H1 (cell line): ENCODE measurements around the gene ALG6. TPM values are rescaled to one million over a fixed set of nuclear protein-coding genes. Genes with fewer than 3 reads are reported as not detected.

Experiments used
- ASH2L ChIP-seq: fragments of 200-600, 300-600 bp; sonication (generic); IDR thresholded peaks from one replicate; pipeline ENCODE4 v1.7.1; 2017; ENCODE audit warnings: low read length
- ATF3 ChIP-seq: IDR thresholded peaks from 2 replicates; pipeline ENCODE4 v1.6.1; 2011; ENCODE audit warnings: low read depth, mild to moderate bottlenecking, low read length; ENCODE audit not compliant: insufficient read depth
- BRCA1 ChIP-seq: IDR thresholded peaks from 2 replicates; pipeline ENCODE4 v1.6.1; 2012; ENCODE audit warnings: low read depth, low read length, improper control_type of control experiment
- CREB1 ChIP-seq: IDR thresholded peaks from 2 replicates; pipeline ENCODE4 v1.6.1; 2012; ENCODE audit warnings: inconsistent platforms
- GTF2F1 ChIP-seq: IDR thresholded peaks from 2 replicates; pipeline ENCODE4 v1.6.1; 2012; ENCODE audit warnings: low read depth, low read length, improper control_type of control experiment, borderline replicate concordance
- HDAC2 ChIP-seq, 2 experiments: fragments of 300-600 bp in 1 of 2; sonication (generic) in 1 of 2; IDR thresholded peaks; 2 replicates each; pipeline ENCODE4 v1.6.1; 2011 to 2012; ENCODE audit warnings: low read depth in 2 of 2, low read length in 2 of 2, mild to moderate bottlenecking in 2 of 2, moderate library complexity in 2 of 2, borderline replicate concordance in 1 of 2, inconsistent platforms in 1 of 2
- KDM5A ChIP-seq: fragments of 200-600 bp; IDR thresholded peaks from 2 replicates; pipeline ENCODE4 v1.7.1; 2012; ENCODE audit warnings: mild to moderate bottlenecking, low read length, inconsistent platforms, mixed read lengths
- NANOG ChIP-seq: IDR thresholded peaks from 2 replicates; pipeline ENCODE4 v1.6.1; 2011; ENCODE audit warnings: low read length, low read depth, mild to moderate bottlenecking, inconsistent platforms; ENCODE audit not compliant: insufficient read depth, poor library complexity, severe bottlenecking
- POLR2A ChIP-seq, 2 experiments: IDR thresholded peaks; 1 replicate in 1 of 2; 2 replicates in 1 of 2; pipeline ENCODE4 v1.6.1; 2011; ENCODE audit warnings: low read depth in 2 of 2, low read length in 2 of 2, mild to moderate bottlenecking in 2 of 2; ENCODE audit errors: control extremely low read depth in 1 of 2
- POLR2AphosphoS5 ChIP-seq: IDR thresholded peaks from 2 replicates; pipeline ENCODE4 v1.6.1; 2011; ENCODE audit warnings: low read depth, low read length
- POU5F1 ChIP-seq: IDR thresholded peaks from 2 replicates; pipeline ENCODE4 v1.6.1; 2011; ENCODE audit warnings: low read depth, mild to moderate bottlenecking, low read length, moderate library complexity
- RAD21 ChIP-seq, 2 experiments: IDR thresholded peaks in 1 of 2; conservative IDR thresholded peaks in 1 of 2; 2 replicates each; pipeline ENCODE4 v1.6.1; 2011; ENCODE audit warnings: low read depth in 2 of 2, low read length in 2 of 2, improper control_type of control experiment in 1 of 2, inconsistent platforms in 1 of 2, mild to moderate bottlenecking in 1 of 2, moderate library complexity in 1 of 2
- SIN3A ChIP-seq, 2 experiments: IDR thresholded peaks in 1 of 2; conservative IDR thresholded peaks in 1 of 2; 2 replicates each; pipeline ENCODE4 v1.6.1; 2011 to 2012; ENCODE audit warnings: low read length in 2 of 2, improper control_type of control experiment in 1 of 2, low read depth in 1 of 2, mild to moderate bottlenecking in 1 of 2
- SP1 ChIP-seq: IDR thresholded peaks from 2 replicates; pipeline ENCODE4 v1.6.1; 2011; ENCODE audit warnings: low read depth, low read length
- SUZ12 ChIP-seq: fragments of 200-600 bp; sonication (generic); IDR thresholded peaks from 2 replicates; pipeline ENCODE4 v1.6.1; 2012; ENCODE audit warnings: mild to moderate bottlenecking, inconsistent platforms, low read length, moderate library complexity, mixed read lengths
- TAF1 ChIP-seq: IDR thresholded peaks from 2 replicates; pipeline ENCODE4 v1.6.1; 2011; ENCODE audit warnings: mild to moderate bottlenecking, low read depth, low read length
- TAF7 ChIP-seq: optimal IDR thresholded peaks from 2 replicates; pipeline ENCODE3; 2011; ENCODE audit warnings: low read depth, mild to moderate bottlenecking, inconsistent platforms, low read length, moderate library complexity, borderline replicate concordance
- TBP ChIP-seq: IDR thresholded peaks from 2 replicates; pipeline ENCODE4 v1.6.1; 2011; ENCODE audit warnings: low read depth, low read length, improper control_type of control experiment
- YY1 ChIP-seq: IDR thresholded peaks from 2 replicates; pipeline ENCODE4 v1.6.1; 2011; ENCODE audit warnings: low read depth, mild to moderate bottlenecking, low read length
- polyA plus RNA-seq, 7 experiments: library from polyadenylated mRNA; depleted of rRNA in 3 of 7; stranded (reverse) in 5 of 7; unstranded in 2 of 7; fragments of >200 nt in 5 of 7; fragments of 200-250 nt in 2 of 7; gene quantifications; 1 replicate in 5 of 7; 2 replicates in 1 of 7; 4 replicates in 1 of 7; pipeline versions ENCODE4 v1.2.1 to v1.2.3, GENCODE V29; 2011 to 2013; ENCODE audit warnings: missing spikeins in 2 of 7, mixed read lengths in 2 of 7
- total RNA-seq: library from RNA; stranded (reverse); fragmentation: NEBNext Ultra II Directional; extraction: Animal tissue kit (Norgen Biotek cat#: 25700); gene quantifications from 2 replicates; pipeline ENCODE4 v1.2.1, GENCODE V29; 2021
- TF ChIP-seq, protein P1 (sequence below): IDR thresholded peaks from 2 replicates; pipeline ENCODE4 v1.6.1; 2012; ENCODE audit warnings: inconsistent platforms
- TF ChIP-seq, protein P2 (sequence below): IDR thresholded peaks from 2 replicates; pipeline ENCODE4 v1.6.1; 2012; ENCODE audit warnings: inconsistent platforms

Gene ALG6
- total and polyA plus RNA-seq, 2 of the 8 experiments (the other 6 are each of a cell fraction or from before 2014, with no cell fraction given) = 17.8 to 26.8 TPM

GRCh38 chr1:63327417-63328054 lies 39.9 kb upstream of the ALG6 start (continued):
- TF ChIP-seq TAF1 (0 out of 2 replicates have a peak, but pooled peaks have one; percentile 18), CREB1 (peak; percentile 76), ASH2L (peak; percentile 78), TAF7 (peak; percentile 20), RAD21 (IDR thresholded peaks at IDR 0.05 in 1 of 2, conservative IDR thresholded peaks at IDR 0.05 in 1 of 2; ENCODE audit: low read depth in 2 of 2, low read length in 2 of 2) (peak; percentile 78), SUZ12 (no peak), ATF3 (no peak), NANOG (peak; percentile 5), POLR2AphosphoS5 (no peak), TBP (peak; percentile 49; the same call in 1 of the 2 replicates), SP1 (peak; percentile 8; the same call in 1 of the 2 replicates), HDAC2 (IDR thresholded peaks at IDR 0.05; ENCODE audit: borderline replicate concordance in 1 of 2, low read depth in 2 of 2, low read length in 2 of 2) (no peak), BRCA1 (no peak), YY1 (peak; percentile 64; the same call in 1 of the 2 replicates), KDM5A (no peak), POU5F1 (no peak), POLR2A (IDR thresholded peaks at IDR 0.05; ENCODE audit: control extremely low read depth in 1 of 2, low read depth in 2 of 2, low read length in 2 of 2) (no peak), SIN3A (conservative IDR thresholded peaks at IDR 0.05 in 1 of 2, IDR thresholded peaks at IDR 0.05 in 1 of 2; ENCODE audit: low read depth in 1 of 2, low read length in 2 of 2) (peak; percentile 80 to 92; a peak in 2 of 4 replicates), GTF2F1 (no peak)
- TF ChIP-seq, protein P1, sequence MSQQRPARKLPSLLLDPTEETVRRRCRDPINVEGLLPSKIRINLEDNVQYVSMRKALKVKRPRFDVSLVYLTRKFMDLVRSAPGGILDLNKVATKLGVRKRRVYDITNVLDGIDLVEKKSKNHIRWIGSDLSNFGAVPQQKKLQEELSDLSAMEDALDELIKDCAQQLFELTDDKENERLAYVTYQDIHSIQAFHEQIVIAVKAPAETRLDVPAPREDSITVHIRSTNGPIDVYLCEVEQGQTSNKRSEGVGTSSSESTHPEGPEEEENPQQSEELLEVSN = peak; percentile 89
- TF ChIP-seq, protein P2, sequence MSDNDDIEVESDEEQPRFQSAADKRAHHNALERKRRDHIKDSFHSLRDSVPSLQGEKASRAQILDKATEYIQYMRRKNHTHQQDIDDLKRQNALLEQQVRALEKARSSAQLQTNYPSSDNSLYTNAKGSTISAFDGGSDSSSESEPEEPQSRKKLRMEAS = peak; percentile 98
- TF ChIP-seq, all 59 proteins: peak for 16
